NCI-H526 treated with DMSO at 0.1 percent for 48 hours (cell line): ENCODE data around the gene CAPN14.

Source experiments
- DNase-seq: peaks from one replicate; lab custom pipeline; 2025; lab: John Stamatoyannopoulos, UW

CAPN14 gene

DNA sequence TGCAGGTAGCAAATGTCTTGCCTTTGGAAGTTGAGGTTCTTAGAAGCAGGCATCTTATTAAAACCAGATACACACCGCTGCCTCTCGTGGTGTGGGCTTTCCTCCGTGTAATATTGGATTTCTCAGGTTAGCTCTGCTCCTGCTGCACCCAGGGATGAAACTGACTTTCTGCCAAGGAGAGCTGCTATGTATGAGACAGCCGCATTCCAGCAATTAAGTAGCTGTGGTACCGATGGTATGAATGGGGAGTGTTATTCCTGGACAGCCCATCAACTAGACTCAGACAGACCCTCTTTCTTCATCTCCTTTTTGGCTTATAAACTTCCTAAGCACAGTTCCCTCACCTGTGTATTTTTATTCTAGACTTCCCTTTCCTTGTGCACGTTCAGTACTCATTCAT is 9.8 kb upstream of the CAPN14 start:
- no peak for DNase-seq

DNA sequence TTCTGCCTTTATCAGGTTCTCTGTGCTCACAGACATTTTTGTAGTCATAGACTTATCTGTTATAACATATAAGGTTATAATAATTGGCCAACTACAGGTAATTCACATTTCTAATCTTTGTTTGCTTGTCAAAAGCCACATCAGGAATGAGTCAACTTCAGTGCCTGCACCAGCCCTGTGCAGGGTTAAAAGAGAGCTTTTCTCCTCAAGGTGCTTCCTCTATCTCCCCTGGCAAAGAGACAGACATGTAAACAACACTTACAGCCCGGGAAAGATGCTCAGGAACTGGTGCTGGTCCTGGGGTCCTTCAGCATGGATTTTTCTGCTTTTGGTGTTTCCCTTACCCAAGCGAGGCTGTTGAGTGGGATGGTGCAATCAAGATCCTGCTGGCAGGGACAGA is 9.0 kb upstream of the CAPN14 start:
- no peak for DNase-seq

DNA sequence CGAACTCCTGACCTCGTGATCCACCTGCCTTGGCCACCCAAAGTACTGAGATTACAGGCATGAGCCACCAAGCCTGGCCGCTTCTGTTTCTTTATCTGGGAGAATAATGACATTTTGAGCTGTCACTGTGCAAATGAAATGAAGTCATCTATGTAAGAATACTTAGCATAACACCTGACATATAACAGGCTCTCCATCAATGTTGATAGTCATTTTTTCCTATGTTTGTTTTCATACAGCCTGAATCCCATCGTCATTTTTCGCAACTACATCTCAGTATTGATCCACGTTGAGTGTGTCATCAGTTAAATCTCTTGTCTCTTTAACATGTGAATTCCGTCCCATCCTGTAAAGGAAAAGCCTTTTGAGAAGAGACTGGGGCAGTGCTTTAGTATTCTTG is 6.4 kb upstream of the CAPN14 start:
- DNase-seq = no peak

DNA sequence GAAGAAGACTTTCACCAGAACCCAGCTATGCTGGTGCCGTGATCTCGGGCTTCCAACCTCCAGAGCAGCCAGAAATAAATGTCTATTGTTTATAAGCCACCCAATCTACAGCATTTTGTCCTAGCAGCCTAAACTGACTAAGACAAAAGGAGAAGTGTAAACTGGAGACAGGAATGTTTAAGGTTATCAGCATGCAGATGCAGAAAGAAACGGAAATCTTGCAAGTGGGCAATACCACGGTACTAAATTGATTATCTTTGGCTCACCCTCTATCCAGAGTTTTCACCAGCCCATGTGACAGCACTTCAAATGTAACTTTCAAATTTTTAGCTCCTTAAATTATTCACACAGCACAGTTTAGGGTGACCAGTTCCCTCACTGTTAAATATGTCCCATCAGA is 5.7 kb upstream of the CAPN14 start:
- no peak for DNase-seq

DNA sequence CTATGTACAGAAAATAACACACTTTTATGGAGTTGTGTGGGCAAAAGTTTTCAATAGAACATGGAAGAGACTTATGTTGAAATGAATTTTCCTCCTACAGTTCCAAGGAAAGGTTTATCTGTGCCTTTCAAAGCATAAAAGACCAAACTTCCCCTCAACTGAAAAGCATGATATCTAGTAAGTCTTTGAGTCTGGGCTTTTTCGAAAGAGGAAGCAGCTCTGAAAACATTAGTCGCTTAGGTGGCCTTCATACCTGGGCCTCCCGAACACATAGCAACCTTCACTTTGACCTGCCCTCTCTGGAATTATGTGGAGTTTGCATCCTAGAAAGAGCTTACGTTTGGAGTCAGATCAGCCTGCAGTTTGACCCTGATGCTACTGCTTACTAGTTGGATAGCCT is 4.8 kb upstream of the CAPN14 start:
- DNase-seq = no peak

DNA sequence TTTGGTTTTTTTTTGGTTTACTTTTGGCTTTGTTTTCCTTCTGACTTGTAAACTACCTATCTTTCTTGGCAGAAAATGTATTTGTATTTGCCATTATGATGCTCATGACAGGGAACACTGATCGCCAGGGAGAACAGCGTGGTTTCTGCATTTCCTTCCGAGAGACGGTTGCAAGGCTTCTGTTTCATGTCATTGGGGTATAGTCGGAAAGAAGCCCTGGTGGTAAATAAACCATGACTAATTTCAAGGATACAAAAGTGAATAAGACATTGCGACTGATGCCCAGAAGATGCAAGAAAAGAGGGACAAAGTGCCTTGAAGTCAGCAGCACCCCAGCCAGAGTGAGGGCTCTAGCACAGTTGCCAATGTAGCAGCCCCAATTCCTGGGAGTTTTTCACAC is 4.2 kb upstream of the CAPN14 start:
- DNase-seq = no peak

DNA sequence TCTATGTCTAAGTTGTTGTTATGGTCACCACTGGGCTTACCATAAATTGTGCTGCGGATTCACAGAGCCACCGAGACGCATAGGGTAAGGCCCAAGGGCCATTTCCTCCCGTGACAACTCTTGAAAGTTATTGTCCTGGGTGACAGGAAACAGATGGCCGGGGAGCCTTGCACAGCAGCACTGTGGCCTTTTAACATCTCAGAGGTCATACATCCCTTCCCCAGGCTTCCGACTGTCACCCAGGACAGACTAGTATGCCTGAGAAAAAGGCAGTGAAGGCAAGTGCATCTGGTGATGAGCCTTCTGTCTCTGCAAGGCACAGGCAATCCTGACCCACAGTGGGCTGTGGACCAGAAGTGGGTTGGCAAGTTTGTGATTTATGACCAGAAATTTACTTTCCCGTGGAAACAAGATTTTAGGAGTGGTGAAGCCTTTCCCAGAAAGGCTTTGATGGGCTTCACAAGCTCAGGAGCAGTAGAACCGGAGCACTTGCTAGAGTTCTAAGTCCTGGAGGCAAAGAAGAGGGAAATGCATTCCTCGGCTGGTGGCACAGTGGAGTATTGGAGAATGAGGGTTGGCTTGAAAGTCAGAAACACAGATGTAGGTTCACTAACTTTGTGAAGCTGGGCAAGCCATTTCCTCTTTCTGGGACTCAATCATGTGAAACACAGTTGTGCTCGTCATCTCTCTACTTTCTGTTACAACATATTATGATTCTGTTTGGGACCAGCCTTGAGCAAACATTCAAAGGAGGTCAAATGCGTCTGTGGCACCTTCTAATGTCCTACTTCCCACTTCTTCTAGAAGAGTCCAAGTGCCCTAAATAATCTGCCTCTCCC is 2.0 kb upstream of the CAPN14 start:
- no peak for DNase-seq

DNA sequence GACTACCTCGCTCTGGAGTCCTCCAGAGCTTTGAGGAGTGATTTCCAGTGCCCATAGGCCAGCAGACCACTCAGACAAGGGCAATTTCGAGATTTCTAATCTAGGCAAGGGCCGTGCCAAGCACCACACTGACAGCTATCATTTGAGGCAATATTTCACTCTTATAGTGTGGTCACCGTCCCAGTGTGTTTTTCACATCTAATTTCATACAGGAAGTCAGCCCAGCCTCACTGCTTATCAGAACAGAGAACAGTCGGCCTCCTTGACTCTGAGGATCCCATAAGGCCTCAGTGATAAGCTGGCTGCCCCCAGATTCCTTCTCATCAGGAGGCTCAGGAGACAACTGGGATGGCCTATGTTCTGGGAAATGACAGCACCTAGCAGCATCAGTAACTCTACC is 581 bp downstream of the CAPN14 start:
- no peak for DNase-seq

DNA sequence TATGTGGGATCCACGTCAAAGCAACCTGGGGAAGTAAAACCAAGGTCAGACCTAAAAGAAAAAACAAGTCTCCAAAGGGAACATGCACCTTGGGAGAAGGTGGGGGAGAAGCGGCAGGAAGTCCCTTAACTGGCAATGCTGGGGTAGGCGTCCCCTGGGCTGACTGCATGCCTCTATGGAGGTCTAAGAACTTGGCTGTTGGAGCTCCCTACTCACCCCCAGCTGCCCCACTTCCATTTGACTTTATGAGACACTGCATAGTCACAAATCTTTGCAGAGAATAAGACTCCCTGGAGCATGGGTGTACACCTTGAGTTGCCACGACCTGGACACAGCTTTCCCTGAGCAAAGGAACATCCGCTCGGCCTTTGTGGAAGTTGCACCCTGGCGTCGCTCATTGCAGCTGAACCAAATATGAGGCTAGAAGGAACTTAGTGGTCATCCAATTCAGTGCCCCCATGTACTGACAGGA is 2.8 kb downstream of the CAPN14 start:
- no peak for DNase-seq

DNA sequence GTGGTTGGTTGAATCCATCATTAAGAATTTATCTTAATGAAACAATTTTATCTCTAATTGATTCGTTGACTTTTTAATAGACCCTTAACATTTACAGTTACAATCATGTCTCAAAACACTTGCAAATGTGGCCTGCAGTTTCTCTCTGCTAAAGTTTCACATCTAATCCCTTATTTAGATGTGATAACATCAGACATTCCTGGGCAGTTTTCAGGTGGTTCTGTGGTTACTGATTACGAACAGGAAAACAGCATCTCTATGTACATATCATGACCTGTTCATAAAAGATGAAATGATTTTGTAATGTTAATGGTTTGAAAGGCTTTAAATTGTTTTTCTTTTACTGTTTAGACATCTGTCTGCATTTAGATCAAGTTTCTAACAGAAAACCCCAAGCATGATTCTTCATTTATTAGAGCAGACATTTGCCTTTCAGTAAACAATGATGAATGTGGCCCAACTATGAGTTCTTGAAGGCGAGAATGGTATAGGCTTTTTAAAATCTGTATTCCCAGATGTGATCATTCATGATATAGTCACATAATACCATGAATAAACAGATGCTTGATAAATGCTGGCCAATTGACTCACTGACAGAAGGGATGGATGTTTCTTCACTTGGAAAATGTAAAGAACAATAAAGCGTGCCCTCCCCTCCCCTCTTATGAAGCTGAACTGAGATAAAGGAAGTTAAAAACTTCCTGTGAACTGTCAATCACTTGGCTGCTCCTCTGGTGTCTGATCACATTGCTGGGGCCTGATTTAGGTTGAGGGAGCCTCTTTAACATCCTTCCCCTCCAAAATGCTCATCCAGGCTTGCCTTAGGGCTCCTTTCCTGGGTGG is 3.5 kb downstream of the CAPN14 start:
- no peak for DNase-seq

DNA sequence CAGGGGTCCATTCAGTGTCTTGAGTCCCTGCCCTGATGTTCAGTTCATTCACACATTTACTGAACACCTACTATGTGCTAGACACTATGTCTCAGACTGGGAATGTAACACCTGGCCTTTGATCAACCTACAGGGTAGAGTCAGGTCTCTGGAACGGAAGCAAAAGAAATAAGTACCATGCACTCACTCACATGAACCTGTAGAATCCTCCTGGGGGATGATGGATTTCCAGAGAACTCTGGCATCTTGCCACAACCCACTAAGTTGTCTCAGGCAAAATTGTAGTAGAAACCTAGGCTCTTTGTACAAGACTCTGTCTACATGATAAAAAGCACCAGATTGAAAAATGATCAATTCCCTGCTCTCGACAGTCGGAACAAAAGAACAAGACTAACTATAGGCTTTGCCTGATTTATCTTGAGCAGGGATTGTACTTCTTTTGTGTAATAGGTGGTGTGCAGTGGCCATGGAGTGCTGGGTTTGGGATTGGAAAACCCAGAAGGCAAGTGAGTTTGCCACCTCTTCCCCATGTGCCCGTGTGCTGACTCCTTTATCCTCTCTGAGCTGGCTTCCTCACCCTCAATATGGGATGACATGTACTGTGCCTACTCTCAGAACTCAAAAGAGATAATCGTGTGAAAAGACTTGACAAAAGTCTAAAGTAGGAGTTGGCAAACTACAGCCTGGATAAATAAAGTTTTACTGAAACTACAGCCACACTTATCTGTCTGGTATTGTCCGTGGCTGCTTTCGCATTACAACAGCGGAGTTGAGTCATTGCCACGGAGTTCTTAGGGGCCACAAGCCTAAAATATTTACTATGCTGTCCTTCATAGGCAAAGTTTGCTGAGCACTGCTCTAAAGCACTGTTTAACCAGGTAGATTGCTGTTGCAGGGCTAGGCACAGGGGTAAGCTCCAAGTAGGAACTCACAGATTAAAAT is 4.4 kb downstream of the CAPN14 start:
- no peak for DNase-seq

DNA sequence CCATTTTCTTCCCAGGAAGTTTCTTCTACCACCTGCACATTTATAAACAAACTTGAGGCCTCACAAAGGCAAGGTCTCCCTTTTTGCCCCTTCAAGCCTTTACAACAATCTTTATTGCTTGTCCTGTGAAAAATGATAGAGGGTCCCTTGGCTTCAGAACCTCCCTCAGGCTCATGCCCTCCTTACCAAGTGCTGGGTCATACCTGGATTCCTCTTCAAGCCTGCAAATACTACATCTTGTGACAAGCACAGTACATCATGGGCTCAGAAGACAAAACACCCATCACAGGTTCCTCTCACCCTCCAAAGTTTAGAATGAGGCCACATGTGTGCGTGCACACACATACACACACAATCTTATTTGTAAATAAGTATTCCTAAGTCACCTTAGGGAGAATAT is 9.1 kb downstream of the CAPN14 start:
- DNase-seq = no peak

DNA sequence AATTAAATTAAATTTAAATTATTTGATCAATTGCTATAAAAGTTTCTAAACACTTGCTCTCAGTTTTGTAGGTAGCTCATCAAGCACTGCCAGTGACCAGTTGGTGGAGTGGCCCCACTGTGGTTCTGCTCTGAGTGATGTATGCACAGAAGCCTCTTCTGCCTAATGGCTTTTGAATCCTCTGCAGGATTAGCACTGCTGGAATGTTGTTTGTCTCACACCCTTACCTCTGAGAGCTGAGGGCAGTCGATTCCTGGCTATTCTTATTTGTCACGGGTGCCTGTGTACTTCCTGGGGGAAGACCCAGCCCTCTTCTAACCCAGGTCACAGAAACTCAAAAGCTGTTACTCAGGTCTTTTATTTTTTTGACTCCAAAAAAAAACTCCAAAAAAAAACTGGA is 9.5 kb downstream of the CAPN14 start:
- DNase-seq = no peak

DNA sequence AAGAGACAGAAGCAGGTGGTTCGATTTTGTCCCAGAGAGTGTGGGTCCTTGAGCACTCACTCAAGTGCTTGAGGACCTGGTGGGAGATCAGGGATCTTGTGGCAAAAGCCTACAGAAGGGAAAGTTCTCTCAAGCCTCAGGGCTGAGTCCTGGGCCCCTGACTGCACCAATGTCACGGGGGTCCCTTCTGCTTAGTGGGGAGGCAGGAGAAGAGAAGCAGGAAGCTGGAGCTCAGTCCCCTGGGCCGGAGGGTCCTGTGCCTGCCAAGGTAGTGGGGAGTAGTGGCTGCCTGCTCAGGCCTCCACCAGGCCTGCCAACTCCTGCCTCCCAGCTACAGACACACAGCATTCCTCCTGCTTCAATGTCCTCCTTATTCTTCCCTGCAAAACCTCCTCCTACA is 11.7 kb downstream of the CAPN14 start:
- DNase-seq = no peak

DNA sequence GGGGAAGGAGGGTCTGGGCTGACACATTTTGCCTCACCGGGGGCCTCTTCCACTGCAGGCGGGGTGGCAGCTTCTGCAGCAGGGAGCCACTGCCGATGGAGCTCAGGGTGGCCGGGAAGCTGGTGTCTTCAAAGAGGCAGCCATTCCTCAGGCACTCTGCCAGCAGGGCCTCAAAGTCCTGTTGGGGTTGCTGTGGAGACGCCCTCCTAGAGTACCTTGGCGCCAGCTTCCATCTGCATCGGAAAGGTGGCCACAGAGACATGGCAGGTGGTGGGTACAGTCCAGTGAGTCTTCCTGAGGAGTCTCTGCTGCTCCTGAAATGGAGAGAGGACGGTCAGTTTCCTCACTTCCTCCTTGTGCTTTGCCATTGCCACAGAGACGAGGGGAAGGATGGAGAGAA is 12.1 kb downstream of the CAPN14 start:
- no peak for DNase-seq

DNA sequence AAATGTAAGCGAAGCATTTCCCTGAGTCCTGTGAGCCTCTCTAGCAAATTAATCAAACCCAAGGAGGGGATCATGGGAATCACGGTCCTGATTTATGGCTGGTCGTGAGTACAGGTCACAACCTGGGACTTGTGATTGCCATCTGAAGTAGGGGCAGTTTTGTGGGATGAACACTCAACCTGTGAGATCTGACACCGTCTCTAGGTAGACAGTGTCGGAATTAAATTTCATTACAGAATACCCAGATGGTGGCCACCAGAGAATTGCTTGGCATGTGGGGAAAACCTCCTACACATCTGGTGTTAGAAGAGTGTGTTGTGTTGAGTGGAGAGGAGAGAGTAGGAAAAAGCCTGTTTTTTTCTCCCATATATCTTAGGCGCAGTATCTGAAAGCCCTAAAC is 12.5 kb downstream of the CAPN14 start:
- DNase-seq = no peak

DNA sequence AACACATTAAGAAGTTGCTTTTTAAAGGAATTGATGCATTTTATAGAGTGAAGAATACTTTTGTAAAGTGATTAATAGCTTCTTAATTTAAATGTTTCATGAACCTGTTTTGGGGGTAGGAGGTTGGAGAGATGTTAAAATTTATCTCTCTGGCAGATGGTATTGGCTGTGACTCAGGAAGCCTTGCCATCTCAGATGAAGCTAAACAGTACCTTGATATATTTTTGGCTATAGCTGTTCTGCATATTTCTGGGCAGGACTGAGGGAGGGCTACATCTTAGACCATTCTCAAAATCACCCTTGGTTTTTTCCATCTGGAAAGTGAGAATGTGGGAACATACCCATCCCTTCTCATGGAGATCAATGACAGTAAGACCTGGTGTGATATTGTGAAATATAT is 13.4 kb downstream of the CAPN14 start:
- no peak for DNase-seq

DNA sequence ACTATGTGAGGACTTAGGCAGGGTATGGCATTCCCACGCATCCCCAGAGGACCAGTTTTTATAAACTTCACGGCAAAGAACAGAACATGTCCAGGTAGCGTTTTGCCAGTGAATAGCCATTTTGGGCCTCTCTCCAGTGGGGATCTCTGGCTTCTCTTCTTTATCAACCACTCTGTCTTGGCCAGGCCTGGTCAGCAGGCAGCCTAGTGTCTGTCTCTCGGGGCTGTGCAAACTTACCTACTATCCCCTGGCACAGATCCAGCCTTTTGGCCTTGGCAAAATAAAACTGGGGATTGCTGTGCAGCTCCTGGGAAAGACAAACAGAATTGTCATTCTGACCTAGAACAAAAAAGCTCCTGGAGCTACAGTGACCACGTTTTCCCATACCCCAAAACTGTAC is 14.5 kb downstream of the CAPN14 start:
- DNase-seq = no peak

DNA sequence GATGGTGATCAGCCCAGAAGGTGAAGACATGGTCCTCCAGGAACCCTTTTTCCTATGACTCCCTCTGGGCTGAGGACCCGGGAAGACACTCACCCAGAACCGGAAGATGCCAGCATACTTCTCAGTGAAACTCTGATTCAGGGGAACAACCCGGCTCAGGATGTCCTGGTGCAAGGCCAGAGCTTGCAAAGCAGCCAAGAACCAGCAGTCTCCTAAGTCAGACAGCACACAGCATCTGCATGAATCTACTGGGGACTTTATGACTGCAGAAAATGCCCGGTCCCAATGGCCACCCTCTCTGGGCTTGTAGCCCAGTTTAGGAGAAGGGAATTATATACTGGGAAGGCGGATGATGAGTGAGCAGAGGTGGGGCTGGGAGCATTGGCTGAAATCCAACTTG is 15.3 kb downstream of the CAPN14 start:
- DNase-seq = no peak

DNA sequence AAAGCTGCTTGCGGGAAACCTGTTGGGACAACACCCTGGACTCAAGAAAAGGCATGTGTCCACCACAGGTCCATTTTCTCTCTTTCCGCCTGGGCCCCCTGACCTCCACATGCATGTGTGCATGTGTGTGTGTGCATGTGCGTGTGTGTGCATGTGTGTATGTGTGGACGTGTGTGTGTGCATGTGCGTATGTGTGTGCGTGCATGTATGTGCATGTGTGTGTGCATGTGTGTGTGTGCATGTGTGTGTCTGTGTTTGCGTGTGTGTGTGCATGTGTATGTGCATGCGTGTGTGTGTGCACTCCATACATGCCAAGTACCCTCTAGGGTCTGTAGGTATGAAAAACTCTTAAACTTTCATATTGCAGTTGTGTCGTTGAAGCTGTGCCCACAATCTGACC is 16.3 kb downstream of the CAPN14 start:
- DNase-seq = no peak

DNA sequence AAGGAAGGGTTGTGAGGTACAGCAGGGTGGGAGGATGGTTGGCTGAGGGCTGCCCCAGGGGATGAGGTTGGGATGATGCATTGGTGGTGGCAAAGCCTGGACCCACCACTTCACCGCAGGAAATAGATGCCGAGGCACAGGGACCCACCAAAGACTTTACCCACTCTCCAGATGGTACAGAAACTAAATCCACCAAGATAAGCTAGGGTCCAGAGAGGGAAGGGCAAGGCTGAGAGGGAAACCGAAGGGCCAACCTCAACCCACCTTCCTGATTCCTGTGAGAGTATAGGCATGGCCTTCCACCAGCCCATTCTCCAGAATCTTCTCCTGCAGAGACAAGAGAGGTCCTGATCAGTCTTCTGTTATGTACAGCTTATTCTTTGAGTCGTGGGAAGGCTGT is 18.1 kb downstream of the CAPN14 start:
- no peak for DNase-seq

DNA sequence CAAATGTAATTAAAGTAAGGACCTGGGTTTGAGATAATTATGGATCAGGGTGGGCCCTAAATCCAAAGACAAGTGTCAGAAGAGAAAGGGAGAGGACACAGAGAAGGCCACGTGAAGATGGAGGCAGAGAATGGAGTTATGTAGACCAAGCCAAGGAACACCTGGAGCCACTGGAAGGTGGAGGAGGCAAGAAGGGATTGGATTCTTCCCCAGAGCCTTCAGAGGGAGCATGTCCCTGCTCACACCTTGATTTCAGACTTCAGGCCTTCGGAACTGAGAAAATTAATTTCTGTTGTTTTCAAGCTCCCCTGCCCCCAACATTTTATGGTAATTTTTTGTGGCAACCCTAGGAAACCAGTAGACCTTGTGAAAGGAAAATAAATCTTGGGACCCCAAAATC is 19.6 kb downstream of the CAPN14 start:
- DNase-seq = no peak
